HG02852 (cell line): ENCODE results near the gene CBX3.
"Not testable (repeated sequence)": the region's sequence is repeated elsewhere in the genome, so short reads cannot be mapped to it uniquely, and the experiment has no call there.

Source experiments
- ATAC-seq: cut with Tn5 transposase; IDR thresholded peaks from one replicate; pipeline ENCODE4 v1.9.1; 2021; ENCODE audit warnings: mild to moderate bottlenecking, moderate library complexity; ENCODE audit not compliant: unreplicated experiment

CBX3 gene

GRCh38 chr7:26169271-26169670, 32.3 kb upstream of the CBX3 start:
- ATAC-seq = no peak

GRCh38 chr7:26170663-26171062, 30.9 kb upstream of the CBX3 start:
- ATAC-seq = no peak

- no peak for ATAC-seq
Observed at GRCh38 chr7:26171601-26172000, 29.9 kb upstream of the CBX3 start.

GRCh38 chr7:26172048-26172447, 29.5 kb upstream of the CBX3 start:
- no peak for ATAC-seq

GRCh38 chr7:26175903-26176302, 25.6 kb upstream of the CBX3 start:
- not testable (repeated sequence) for ATAC-seq

- ATAC-seq = not testable (repeated sequence)
Observed at GRCh38 chr7:26176696-26177095, 24.8 kb upstream of the CBX3 start.

GRCh38 chr7:26177269-26177668, 24.3 kb upstream of the CBX3 start:
- not testable (repeated sequence) for ATAC-seq

- no peak for ATAC-seq
Observed at GRCh38 chr7:26178272-26178960, 23.1 kb upstream of the CBX3 start.

- ATAC-seq = no peak
Observed at GRCh38 chr7:26179422-26179821, 22.1 kb upstream of the CBX3 start.

GRCh38 chr7:26179826-26180497, 21.6 kb upstream of the CBX3 start:
- ATAC-seq = no peak

- no peak for ATAC-seq
Observed at GRCh38 chr7:26180792-26181198, 20.8 kb upstream of the CBX3 start.

- no peak for ATAC-seq
Observed at GRCh38 chr7:26181474-26182227, 19.9 kb upstream of the CBX3 start.

GRCh38 chr7:26182283-26182682, 19.3 kb upstream of the CBX3 start:
- ATAC-seq = no peak

GRCh38 chr7:26182706-26183105, 18.8 kb upstream of the CBX3 start:
- ATAC-seq = no peak

GRCh38 chr7:26183545-26184280, 17.8 kb upstream of the CBX3 start:
- no peak for ATAC-seq

GRCh38 chr7:26184281-26185101, 17.1 kb upstream of the CBX3 start:
- ATAC-seq = not testable (repeated sequence)

- ATAC-seq = no peak
Observed at GRCh38 chr7:26185131-26185843, 16.3 kb upstream of the CBX3 start.

- no peak for ATAC-seq
Observed at GRCh38 chr7:26185844-26186180, 15.7 kb upstream of the CBX3 start.

GRCh38 chr7:26186364-26187311, 14.9 kb upstream of the CBX3 start:
- ATAC-seq = no peak
